Measurements from ENCODE around the gene SMPD3. TPM values are rescaled to one million over a fixed set of nuclear protein-coding genes. Genes with fewer than 3 reads are reported as not detected.

Gene SMPD3
- polyA plus RNA-seq, 4 donors = 47.0 to 123 (median 71.9) TPM

DNA sequence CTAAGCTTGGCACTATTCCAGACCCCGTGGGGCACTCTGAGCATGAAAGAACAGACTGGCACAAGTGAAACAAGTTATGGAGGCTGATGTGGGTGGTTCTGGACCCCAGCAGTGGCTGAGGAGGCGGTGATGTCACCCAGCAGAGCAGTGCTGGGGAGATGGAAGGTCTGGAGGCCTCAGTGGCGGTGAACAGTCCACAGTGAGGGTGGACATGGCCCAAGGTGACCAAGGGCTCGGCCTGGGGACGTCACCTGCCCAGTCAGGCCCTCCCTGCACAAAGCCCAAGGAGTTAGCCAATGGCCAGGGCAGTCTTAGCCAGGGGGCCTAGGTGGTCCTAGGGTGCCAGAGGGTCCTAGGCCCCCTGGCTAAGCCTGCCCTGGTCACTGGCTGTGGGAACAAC is 24.5 kb downstream of the SMPD3 start:
- peaks cover 0 to 2% (median 0%) of the 10 kb centered on the region in 3 donors for H3K36me3 ChIP-seq (ENCODE audit: control insufficient read depth in 3 of 3, insufficient read depth in 2 of 3, low read depth in 1 of 3, low read length in 3 of 3)

DNA sequence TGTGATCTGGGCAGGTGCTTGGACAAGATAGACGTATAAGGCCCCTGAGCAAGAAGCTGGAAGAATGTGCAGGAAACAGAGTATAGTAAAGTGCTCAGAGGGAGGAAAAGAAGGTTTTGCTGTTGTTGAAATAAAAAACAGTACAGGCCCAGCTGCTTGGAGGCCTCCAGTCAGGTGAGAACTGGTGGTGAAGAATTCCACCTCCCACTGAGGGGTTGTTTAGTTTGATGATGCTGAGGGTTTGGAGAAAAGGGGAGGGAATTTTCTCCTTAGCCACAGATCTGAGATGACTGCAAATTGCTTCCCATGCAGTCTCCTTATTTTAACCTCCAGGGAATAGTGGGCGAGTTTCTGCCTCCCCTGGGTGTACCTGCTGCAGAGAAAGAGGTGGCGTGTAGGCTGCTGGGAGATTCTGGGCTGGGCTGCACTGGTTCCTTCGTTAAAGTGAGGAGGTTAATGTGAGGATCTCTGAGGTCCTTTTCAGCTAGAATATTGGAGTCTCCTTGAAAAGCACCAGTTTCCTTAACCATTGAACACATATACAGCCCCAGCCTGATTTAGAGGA is 25.8 kb downstream of the SMPD3 start:
- 82 to 93% (median 89%) methylated on average over 4 of the region's 4 CpGs for WGBS, 3 donors
- H3K4me1 ChIP-seq (ENCODE audit: control insufficient read depth in 3 of 3, insufficient read depth in 2 of 3, low read depth in 1 of 3, low read length in 2 of 3) = peaks cover 4 to 9% (median 6%) of the 10 kb centered on the region in 3 donors
- DNase-seq (no peak), FAIRE-seq (no peak)
- H3K27ac ChIP-seq (ENCODE audit: low read depth in 1 of 3, low read length in 2 of 3) = no peak overlapping the region
- H3K36me3 ChIP-seq (ENCODE audit: control insufficient read depth in 3 of 3, insufficient read depth in 2 of 3, low read depth in 1 of 3, low read length in 3 of 3) = peaks cover 0 to 2% (median 0%) of the 10 kb centered on the region in 3 donors
- no peak overlapping the region for H3K4me3 ChIP-seq (ENCODE audit: low read depth in 1 of 3, low read length in 3 of 3)
- H3K9me3 ChIP-seq (ENCODE audit: control insufficient read depth in 2 of 2, insufficient read depth in 1 of 2, low read depth in 1 of 2, low read length in 1 of 2) = no peaks in the 10 kb centered on the region
- peaks cover 0 to 2% (median 0%) of the 10 kb centered on the region in 3 donors for H3K27me3 ChIP-seq (ENCODE audit: control insufficient read depth in 3 of 3, insufficient read depth in 3 of 3, low read length in 3 of 3)

More for the DNA sequence above, 24.5 kb downstream of the SMPD3 start:
- no peak overlapping the region for H3K4me3 ChIP-seq (ENCODE audit: low read depth in 1 of 3, low read length in 3 of 3)
- DNase-seq (no peak), FAIRE-seq (no peak)
- no peak overlapping the region for H3K27ac ChIP-seq (ENCODE audit: low read depth in 1 of 3, low read length in 2 of 3)
- 80 to 83% (median 81%) methylated on average over 5 of the region's 5 CpGs for WGBS, 3 donors
- peaks cover 0 to 2% (median 0%) of the 10 kb centered on the region in 3 donors for H3K27me3 ChIP-seq (ENCODE audit: control insufficient read depth in 3 of 3, insufficient read depth in 3 of 3, low read length in 3 of 3)
- H3K9me3 ChIP-seq (ENCODE audit: control insufficient read depth in 2 of 2, insufficient read depth in 1 of 2, low read depth in 1 of 2, low read length in 1 of 2) = no peaks in the 10 kb centered on the region
- peaks cover 0 to 3% (median 2%) of the 10 kb centered on the region in 3 donors for H3K4me1 ChIP-seq (ENCODE audit: control insufficient read depth in 3 of 3, insufficient read depth in 2 of 3, low read depth in 1 of 3, low read length in 2 of 3)

DNA sequence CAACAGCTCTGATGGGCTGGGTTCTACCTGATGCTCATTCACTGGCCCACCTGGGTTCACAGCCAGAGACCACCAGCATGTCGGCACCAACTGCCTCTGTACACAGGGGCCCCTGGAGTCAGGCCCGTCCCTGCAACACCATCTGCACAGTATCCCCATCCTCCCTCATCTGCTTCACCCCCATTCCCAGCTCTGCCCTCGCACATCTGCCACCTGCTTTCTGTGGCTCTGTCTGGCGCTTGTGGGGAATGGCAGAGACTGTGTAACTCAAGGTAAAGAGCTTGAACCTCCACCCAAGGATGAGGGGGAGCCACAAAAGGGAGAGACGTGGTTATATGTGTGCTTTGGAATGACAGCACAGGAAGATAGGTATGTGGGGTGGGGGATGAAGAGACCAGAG is 27.2 kb downstream of the SMPD3 start:
- 84 to 88% (median 87%) methylated on average over 5 of the region's 5 CpGs for WGBS, 3 donors

DNA sequence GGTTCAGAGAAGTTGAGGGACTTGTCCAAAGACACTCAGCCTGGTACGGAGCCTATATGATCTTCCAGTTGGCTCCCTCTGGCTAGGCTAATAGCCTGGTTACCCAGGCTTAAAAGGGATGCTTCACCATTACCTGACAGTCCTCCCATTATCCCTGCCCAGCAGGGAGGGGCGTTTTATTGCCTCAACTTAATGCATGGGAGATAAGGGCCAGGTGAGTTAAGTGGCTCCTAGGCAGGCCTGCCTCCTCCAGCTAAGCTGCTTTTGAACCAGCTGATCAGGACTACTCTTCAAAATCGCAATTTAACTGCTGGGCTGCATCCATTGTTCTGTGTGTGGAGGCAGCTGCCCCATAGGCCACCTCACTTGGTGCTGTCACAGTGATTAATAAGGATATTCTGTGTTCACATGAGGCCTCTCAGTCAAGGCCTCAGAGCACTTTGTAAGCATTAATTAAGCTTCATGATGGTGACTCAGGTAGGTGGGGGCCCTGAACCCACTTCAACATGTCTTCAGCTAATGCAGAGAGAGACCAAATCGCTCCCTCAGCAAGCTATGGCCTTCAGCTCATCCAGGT is 27.9 kb downstream of the SMPD3 start:
- FAIRE-seq (no peak), DNase-seq (peak; percentile 26 to 65)
- Histone ChIP-seq H3K27ac (ENCODE audit: low read depth in 1 of 3, low read length in 2 of 3) (peak overlapping the region in 1 of 3 donors; percentile 1), H3K36me3 (ENCODE audit: control insufficient read depth in 3 of 3, insufficient read depth in 2 of 3, low read depth in 1 of 3, low read length in 3 of 3) (peaks cover 0 to 2% (median 0%) of the 10 kb centered on the region in 3 donors), H3K4me1 (ENCODE audit: control insufficient read depth in 3 of 3, insufficient read depth in 2 of 3, low read depth in 1 of 3, low read length in 2 of 3) (peaks cover 9 to 24% (median 17%) of the 10 kb centered on the region in 3 donors), H3K4me3 (ENCODE audit: low read depth in 1 of 3, low read length in 3 of 3) (no peak overlapping the region), H3K27me3 (ENCODE audit: control insufficient read depth in 3 of 3, insufficient read depth in 3 of 3, low read length in 3 of 3) (peaks cover 0 to 2% (median 0%) of the 10 kb centered on the region in 3 donors), H3K9me3 (ENCODE audit: control insufficient read depth in 2 of 2, insufficient read depth in 1 of 2, low read depth in 1 of 2, low read length in 1 of 2) (no peaks in the 10 kb centered on the region)
- 58 to 79% (median 70%) methylated on average over 4 of the region's 4 CpGs for WGBS, 3 donors

More for the DNA sequence above, 27.2 kb downstream of the SMPD3 start:
- DNase-seq = no peak
- Histone ChIP-seq H3K27me3 (ENCODE audit: control insufficient read depth in 3 of 3, insufficient read depth in 3 of 3, low read length in 3 of 3) (peaks cover 0 to 2% (median 0%) of the 10 kb centered on the region in 3 donors), H3K27ac (ENCODE audit: low read depth in 1 of 3, low read length in 2 of 3) (no peak overlapping the region), H3K36me3 (ENCODE audit: control insufficient read depth in 3 of 3, insufficient read depth in 2 of 3, low read depth in 1 of 3, low read length in 3 of 3) (peaks cover 0 to 2% (median 0%) of the 10 kb centered on the region in 3 donors), H3K4me1 (ENCODE audit: control insufficient read depth in 3 of 3, insufficient read depth in 2 of 3, low read depth in 1 of 3, low read length in 2 of 3) (peaks cover 9 to 20% (median 17%) of the 10 kb centered on the region in 3 donors), H3K9me3 (ENCODE audit: control insufficient read depth in 2 of 2, insufficient read depth in 1 of 2, low read depth in 1 of 2, low read length in 1 of 2) (no peaks in the 10 kb centered on the region), H3K4me3 (ENCODE audit: low read depth in 1 of 3, low read length in 3 of 3) (no peak overlapping the region)
- FAIRE-seq = no peak

DNA sequence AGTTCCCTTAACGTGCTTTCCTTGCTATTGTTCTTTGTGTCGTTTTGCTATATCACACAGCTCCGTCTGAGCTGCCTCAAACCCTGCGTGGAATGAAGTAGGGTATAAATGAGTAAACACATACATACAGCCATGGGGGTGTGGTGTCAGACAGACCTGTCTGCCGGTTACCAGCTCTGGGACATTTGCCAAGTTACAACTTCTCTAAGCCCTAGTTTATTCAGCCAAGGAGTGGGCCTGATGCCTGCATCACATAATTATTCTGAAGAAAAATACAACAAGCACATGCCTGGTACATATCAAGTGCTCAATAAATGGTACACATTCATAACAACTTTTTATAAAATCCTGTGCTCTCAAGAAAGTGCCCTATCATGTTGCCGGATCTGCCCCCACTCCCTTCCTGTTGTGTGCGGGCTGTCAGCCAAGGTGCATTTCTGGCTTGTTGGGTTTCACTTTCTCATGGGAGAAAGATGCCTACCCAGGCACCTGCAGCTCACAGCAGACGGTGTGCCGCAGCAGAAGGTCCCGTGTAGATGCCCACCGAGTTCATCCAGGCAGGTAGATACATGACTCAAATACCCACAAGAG is 30.5 kb downstream of the SMPD3 start:
- Histone ChIP-seq H3K9me3 (ENCODE audit: control insufficient read depth in 2 of 2, insufficient read depth in 1 of 2, low read depth in 1 of 2, low read length in 1 of 2) (no peaks in the 10 kb centered on the region), H3K27ac (ENCODE audit: low read depth in 1 of 3, low read length in 2 of 3) (peak overlapping the region; percentile 75 to 94 (median 83)), H3K4me3 (ENCODE audit: low read depth in 1 of 3, low read length in 3 of 3) (no peak overlapping the region), H3K4me1 (ENCODE audit: control insufficient read depth in 3 of 3, insufficient read depth in 2 of 3, low read depth in 1 of 3, low read length in 2 of 3) (peaks cover 9 to 24% (median 17%) of the 10 kb centered on the region in 3 donors), H3K36me3 (ENCODE audit: control insufficient read depth in 3 of 3, insufficient read depth in 2 of 3, low read depth in 1 of 3, low read length in 3 of 3) (peaks cover 0 to 2% (median 0%) of the 10 kb centered on the region in 3 donors), H3K27me3 (ENCODE audit: control insufficient read depth in 3 of 3, insufficient read depth in 3 of 3, low read length in 3 of 3) (no peaks in the 10 kb centered on the region)
- 3 to 29% (median 7%) methylated on average over 11 of the region's 11 CpGs for WGBS, 3 donors
- FAIRE-seq (no peak), DNase-seq (peak; percentile 54 to 93)

DNA sequence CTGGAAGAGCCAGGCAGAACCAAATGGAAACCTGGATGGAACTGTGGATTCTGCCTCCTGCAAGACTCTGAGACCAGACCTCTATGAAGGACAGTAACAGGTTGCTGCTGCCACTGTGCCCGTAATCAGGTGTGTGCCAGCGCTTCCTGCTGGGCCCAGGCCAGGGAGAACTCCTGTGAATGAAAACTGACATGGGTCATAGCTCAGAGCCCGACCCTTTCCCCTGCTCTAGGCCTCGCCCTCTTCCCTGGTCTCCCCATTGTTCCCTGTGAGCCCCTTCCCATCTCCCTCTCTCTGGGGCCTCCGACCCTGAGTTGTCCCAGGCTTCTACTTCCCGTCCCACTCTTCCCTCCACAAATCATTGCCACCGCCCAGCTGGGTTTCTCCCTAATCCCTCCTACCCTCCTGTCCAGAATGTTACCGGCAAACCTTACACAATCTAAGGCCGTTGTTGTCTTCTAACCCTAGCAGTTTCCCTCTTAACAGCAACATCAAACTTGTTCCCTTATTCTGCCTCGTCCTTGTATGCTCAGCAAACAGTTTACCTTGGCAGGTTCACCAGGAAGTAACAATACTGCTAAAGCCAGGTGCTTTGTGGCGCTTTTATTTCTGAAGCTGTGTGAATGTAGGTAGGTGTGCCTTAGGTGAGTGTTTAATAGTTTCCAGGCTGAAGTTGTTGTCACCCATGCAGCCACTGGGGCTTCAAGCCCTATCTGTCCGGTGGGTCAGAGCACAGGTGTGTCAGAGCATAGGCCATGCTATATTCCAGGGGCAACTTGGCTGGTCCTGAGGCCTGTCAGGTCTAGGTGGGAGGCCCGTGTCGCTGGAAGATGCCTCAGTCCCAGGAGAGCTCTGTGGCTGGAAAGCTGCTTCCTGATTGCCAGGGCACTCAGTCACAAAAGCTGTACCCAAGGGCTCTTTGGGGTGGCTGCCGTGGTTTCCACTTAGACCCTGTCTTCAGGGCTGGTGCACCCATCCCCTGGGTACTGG is 32.0 kb downstream of the SMPD3 start:
- DNase-seq (peak; percentile 65 to 89), FAIRE-seq (no peak)
- H3K27ac ChIP-seq (ENCODE audit: low read depth in 1 of 3, low read length in 2 of 3) = peak overlapping the region; percentile 75 to 94 (median 83)
- H3K36me3 ChIP-seq (ENCODE audit: control insufficient read depth in 3 of 3, insufficient read depth in 2 of 3, low read depth in 1 of 3, low read length in 3 of 3) = peaks cover 0 to 3% (median 0%) of the 10 kb centered on the region in 3 donors
- no peak overlapping the region for H3K4me3 ChIP-seq (ENCODE audit: low read depth in 1 of 3, low read length in 3 of 3)
- peaks cover 9 to 24% (median 17%) of the 10 kb centered on the region in 3 donors for H3K4me1 ChIP-seq (ENCODE audit: control insufficient read depth in 3 of 3, insufficient read depth in 2 of 3, low read depth in 1 of 3, low read length in 2 of 3)
- WGBS, 3 donors = 17 to 55% (median 28%) methylated on average over 15 of the region's 15 CpGs
- no peaks in the 10 kb centered on the region for H3K27me3 ChIP-seq (ENCODE audit: control insufficient read depth in 3 of 3, insufficient read depth in 3 of 3, low read length in 3 of 3)
- H3K9me3 ChIP-seq (ENCODE audit: control insufficient read depth in 2 of 2, insufficient read depth in 1 of 2, low read depth in 1 of 2, low read length in 1 of 2) = no peaks in the 10 kb centered on the region

DNA sequence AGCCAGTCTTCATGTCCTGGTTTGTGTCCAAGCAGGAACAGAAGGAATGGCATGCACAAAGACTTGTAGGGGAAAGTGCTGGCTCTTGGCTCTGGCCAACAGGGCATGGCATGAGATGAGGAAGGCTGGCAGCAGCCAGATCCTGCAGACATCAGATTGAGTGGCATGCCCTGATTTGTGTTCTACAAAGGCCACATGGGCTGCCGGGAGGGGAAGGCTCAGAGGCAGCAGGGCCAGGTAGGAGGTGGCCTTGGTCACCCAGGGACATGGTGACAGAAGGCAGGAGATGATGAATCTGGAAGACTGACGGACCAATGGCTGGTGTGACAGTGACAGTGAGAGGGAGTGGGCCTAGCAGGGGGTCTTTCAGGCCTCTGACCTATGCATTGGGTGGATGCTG is 33.7 kb downstream of the SMPD3 start:
- no peak overlapping the region for H3K4me3 ChIP-seq (ENCODE audit: low read depth in 1 of 3, low read length in 3 of 3)
- FAIRE-seq (no peak), DNase-seq (no peak)
- no peaks in the 10 kb centered on the region for H3K27me3 ChIP-seq (ENCODE audit: control insufficient read depth in 3 of 3, insufficient read depth in 3 of 3, low read length in 3 of 3)
- H3K4me1 ChIP-seq (ENCODE audit: control insufficient read depth in 3 of 3, insufficient read depth in 2 of 3, low read depth in 1 of 3, low read length in 2 of 3) = peaks cover 7 to 24% (median 17%) of the 10 kb centered on the region in 3 donors
- WGBS, 3 donors = 47 to 67% (median 50%) methylated on average over 2 of the region's 2 CpGs
- no peaks in the 10 kb centered on the region for H3K9me3 ChIP-seq (ENCODE audit: control insufficient read depth in 2 of 2, insufficient read depth in 1 of 2, low read depth in 1 of 2, low read length in 1 of 2)
- H3K27ac ChIP-seq (ENCODE audit: low read depth in 1 of 3, low read length in 2 of 3) = peak overlapping the region in 1 of 3 donors; percentile 24
- H3K36me3 ChIP-seq (ENCODE audit: control insufficient read depth in 3 of 3, insufficient read depth in 2 of 3, low read depth in 1 of 3, low read length in 3 of 3) = peaks cover 0 to 3% (median 0%) of the 10 kb centered on the region in 3 donors

DNA sequence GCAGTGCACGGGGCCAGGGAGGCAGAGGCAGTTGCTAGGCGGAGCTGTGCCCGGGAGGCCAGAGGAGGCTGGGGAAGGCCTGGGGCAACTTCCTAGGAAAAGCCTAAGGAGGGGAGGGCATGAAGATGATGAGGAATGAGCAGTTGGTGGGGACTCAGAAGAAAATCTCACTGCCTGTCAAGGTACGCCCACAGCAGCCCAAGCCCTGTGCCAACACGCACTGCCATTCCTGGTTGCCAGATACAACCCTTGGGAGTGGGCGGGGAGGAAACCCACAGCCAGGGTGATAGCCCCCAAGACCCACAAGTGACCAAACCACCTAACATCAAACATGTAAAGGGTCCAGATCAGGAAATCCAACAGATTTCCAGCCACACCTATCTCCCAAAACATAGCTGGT is 36.2 kb downstream of the SMPD3 start:
- DNase-seq = no peak
- Histone ChIP-seq H3K9me3 (ENCODE audit: control insufficient read depth in 2 of 2, insufficient read depth in 1 of 2, low read depth in 1 of 2, low read length in 1 of 2) (no peaks in the 10 kb centered on the region), H3K27ac (ENCODE audit: low read depth in 1 of 3, low read length in 2 of 3) (no peak overlapping the region), H3K27me3 (ENCODE audit: control insufficient read depth in 3 of 3, insufficient read depth in 3 of 3, low read length in 3 of 3) (peaks cover 0 to 4% (median 0%) of the 10 kb centered on the region in 3 donors), H3K4me1 (ENCODE audit: control insufficient read depth in 3 of 3, insufficient read depth in 2 of 3, low read depth in 1 of 3, low read length in 2 of 3) (peaks cover 2 to 15% (median 3%) of the 10 kb centered on the region in 3 donors), H3K36me3 (ENCODE audit: control insufficient read depth in 3 of 3, insufficient read depth in 2 of 3, low read depth in 1 of 3, low read length in 3 of 3) (peaks cover 0 to 5% (median 0%) of the 10 kb centered on the region in 3 donors), H3K4me3 (ENCODE audit: low read depth in 1 of 3, low read length in 3 of 3) (no peak overlapping the region)
- 88 to 97% (median 97%) methylated on average over 6 of the region's 6 CpGs for WGBS, 3 donors
- FAIRE-seq = no peak

All from small intestine (tissue), 7 donors.